GM19328 (cell line): ENCODE results near the gene CTNNBL1.
A peak's percentile ranks its signal among the peaks of the same experiment; 100 is the strongest.
"Not testable (repeated sequence)": the region's sequence is repeated elsewhere in the genome, so short reads cannot be mapped to it uniquely, and the experiment has no call there.

Experiments
- ATAC-seq: cut with Tn5 transposase; IDR thresholded peaks from one replicate; pipeline ENCODE4 v1.9.1; 2021; ENCODE audit warnings: mild to moderate bottlenecking, moderate library complexity; ENCODE audit not compliant: unreplicated experiment

The CTNNBL1 gene

DNA sequence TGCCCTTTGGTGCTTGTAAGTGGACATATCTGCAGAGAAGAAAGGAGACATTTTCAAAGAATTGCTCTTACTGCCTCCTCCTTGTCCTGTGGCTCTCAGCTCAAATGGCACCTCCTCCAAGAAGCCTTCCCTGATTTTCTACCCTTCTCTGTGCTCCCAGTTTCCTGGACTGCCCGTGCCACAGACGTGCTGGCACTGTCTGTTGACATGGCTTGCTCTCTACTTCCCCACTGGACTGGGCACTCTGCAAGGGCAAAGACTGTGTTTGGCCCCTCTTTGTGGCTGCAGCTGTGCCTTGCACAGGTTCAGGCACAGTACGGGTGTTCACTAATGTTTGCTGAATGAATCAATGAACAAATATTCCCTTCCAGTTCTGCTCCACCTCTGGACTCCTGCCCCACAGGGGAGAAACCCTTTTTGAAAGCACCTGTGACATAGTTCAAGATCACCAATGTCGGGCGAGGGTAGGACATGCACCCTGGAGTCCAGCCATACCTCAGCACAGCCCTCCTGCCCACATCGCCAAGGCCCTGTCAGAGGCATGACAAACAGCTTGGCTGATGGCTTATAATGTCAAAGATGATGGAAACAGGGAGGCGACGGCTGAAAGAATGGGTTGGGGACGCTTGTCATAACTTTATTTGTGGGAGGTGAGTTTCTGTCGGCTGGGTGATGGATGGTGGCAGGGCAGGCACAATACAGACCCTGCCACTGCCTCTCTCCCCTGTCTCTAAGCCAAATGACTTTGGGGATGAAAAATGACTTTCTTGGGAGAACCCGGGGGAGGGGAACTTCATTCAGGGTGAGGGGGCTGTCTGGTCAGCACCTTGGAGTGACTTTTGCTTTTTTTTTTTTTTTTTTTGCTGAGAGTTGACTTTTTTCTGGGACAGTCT lies 15.6 kb upstream of the CTNNBL1 start:
- ATAC-seq = no peak

DNA sequence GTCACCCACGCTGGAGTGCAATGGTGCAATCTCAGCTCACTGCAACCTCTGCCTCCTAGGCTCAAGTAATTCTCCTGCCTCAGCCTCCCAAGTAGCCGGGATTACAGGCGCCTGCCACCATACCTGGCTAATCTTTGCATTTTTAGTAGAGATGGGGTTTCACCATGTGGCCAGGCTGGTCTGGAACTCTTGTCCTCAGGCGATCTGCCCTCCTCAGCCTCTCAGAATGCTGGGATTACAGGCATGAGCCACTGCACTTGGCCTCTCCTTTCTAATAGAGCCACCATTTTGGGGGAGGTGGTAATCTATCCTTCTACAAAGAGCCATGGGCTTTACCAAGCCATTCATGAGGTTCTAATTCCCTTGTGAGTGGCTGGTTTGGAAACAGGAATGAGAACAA lies 14.1 kb upstream of the CTNNBL1 start:
- not testable (repeated sequence) for ATAC-seq

DNA sequence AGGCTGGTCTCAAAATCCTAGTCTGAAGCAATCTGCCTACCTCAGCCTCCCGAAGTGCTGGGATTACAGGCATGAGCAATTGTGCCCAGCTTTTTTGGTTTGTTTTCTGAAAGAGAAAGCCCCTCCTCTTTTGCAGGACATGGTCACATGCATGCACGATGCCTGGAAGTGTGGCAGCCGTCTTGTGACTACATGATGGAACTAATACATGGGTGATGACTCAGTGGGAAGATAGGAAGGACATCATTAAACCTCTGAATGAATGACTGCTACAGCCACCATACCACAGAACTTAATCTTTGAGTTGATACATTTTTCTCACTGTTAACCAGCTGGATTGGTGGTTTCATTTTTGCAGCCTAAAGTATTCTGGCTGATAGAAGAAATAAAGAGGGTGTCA lies 13.4 kb upstream of the CTNNBL1 start:
- no peak for ATAC-seq

DNA sequence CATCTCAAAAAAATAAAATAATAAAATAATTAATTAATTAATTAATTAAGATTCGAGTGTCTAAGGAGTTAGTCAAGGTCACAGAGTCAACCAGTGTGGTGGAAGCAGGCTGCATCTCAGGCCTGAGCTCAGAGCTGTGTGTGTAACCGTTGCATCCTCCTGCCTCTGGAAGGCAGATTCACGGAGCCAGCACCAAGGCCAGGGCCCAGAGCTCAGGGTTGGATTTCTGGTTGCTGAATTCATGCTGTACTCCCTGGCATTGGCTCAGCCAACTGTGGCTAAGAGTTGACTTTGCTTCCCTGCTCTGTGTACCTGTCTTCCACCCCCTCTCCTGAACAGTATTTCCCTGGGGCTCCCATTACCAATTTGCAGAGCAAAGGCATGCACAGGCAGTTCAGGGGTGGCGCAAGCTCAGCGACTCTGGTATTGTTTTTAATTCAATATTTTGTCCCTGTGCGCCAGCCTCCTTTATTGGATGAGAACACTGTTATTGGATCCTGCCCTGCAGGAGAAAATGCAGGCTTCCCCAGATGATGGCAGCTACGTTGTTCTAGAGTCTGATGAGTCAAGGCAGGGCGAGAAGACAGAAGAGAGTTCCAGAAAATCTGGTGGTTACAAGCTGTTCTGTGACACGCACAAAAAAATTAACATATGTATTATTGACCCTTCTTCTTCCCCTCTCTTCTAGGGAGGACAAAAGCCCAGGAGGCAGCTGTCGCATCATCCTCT lies 12.3 kb upstream of the CTNNBL1 start:
- no peak for ATAC-seq

DNA sequence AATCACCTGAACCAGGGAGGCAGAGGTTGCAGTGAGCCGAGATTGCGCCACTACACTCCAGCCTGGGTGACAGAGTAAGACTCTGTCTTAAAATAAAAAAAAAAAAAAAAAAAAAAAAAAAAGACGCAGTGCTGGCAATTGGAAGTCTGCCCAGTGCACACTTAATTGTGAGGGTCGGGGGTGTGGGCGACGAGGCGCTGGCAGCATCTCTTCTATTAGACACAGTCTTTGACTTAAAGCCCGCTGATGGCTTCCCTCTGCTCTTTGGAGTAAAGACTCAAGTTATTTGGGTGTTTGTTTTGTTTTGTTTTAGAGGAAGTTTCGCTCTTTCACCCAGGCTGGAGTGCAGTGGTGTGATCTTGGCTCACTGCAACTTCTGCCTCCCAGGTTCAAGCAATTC lies 10.7 kb upstream of the CTNNBL1 start:
- ATAC-seq = not testable (repeated sequence)

DNA sequence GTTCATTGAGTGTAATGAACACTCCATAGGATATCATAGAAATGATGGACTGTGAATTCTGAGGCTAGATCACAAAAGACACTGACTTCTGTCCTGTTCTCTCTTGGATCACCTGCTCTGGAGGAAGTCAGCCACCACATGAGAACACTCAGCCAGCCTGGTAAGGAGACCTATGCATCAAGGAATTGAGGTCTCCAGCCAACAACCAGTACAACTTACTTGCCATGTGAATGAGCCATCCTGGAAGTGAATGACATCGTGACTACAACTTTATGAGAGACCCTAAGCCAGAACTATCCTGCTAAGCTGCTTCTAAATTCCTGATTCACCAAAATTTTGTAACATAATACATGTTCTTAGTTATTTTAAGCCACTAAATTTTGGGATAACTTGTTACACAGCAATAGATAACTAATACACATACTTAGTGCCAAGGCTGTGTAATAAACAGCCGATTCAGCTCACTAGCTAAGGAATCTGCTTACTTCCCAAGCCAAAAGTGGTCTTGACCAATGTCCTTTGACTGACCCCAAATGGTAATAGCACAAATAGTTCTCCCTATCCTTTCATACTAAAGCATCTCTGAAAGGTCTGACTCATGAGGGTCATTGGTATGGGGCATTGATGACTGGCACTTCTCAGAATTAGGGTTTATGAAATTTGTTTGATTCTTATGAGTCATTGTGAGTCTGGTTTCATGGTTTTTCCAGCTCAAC lies 6.9 kb upstream of the CTNNBL1 start:
- ATAC-seq = no peak

DNA sequence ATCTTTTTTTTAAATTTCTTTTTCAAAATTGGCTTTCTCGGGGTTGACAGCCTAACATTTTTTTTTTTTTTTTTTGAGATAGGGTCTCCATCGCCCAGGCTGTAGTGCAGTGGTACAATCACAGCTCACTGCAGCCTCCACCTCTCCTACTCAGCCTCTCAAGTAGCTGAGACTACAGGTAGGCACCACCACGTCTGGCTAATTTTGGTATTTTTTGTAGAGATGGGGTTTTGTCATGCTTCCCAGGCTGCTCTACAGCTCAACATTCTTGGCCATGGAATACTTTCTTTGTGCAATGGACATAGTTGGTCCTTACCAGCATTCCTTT lies 6.4 kb upstream of the CTNNBL1 start:
- ATAC-seq = no peak

DNA sequence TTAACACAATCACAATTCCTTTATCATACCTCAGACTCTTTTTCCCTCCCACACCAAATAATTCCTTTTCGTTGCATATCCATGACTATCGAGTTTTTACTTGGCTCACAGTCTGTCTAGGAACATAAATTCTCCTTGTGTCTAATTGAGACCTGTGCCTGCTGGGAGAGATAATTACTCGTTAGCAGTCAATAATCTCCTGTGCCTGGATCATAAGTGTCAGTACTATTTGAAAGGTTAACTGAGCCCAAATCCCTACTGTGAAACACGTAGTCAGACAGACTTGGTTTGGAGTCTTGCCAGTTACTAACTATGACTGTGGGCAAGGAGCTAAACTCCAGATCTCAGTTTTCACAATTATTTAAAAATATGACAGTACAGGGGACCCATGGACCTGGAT lies 5.7 kb upstream of the CTNNBL1 start:
- no peak for ATAC-seq

DNA sequence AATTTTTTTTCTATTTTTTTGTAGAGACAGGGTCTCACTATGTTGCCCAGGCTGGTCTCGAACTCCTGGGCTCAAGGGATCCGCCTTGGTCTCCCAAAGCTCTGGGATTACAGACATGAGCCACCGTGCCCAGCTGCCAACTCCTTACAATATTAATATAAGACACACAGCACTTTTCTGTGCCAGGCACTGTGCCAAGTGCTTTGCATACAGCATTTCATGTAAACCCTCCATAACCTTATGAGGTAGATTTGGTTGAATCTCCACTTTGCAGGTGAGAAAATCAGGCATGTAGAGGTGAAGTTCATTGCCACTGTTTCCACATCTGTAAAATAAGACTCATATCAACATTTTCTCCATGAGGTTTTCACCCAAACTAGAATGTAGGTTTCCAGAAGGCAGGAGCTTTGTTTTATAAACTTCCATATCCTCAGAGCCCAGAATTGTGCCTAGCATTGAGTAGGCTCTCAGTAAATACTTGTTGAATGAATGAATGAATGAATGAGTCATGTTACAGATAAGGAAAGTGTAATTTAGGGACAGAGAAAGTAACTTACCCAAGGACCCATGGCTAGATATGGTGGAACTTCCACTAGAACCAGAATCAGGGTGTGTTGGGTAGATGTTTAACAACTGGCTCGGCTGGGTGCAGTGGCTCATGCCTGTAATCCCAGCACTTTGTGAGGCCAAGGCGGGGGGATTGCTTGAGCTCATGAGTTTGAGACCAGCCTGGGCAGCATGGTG lies 3.0 kb upstream of the CTNNBL1 start:
- no peak for ATAC-seq

DNA sequence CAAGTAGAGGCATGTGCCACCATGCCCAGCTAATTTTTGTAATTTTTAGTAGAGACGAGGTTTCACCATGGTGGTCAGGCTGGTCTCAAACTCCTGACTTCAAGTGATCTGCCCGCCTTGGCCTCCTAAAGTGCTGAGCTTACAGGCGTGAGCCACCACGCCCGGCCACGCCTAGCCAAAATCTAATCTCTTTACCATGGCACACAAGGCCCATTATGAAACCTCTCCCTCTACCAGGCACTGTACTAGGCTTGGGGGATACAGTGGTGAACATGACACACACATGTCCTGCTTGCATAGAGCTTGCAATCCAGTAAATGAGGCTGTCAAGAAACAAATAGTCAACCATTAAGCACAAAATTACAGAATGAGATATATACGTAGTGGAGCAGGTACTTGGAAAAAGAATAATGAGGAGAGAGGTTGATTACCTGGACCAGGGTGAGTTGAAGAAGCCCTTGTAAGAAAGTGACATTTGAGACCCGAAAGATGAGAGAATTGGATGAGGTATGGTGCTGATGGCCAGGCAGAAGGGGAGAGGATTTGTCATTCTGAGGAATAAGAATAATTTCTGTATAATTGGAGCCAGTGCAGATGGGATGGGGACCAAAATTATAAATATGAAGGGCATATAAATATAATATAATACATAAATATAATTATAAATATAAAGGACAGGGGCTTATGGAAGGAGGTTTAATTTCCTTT lies 1.2 kb upstream of the CTNNBL1 start:
- ATAC-seq = no peak

DNA sequence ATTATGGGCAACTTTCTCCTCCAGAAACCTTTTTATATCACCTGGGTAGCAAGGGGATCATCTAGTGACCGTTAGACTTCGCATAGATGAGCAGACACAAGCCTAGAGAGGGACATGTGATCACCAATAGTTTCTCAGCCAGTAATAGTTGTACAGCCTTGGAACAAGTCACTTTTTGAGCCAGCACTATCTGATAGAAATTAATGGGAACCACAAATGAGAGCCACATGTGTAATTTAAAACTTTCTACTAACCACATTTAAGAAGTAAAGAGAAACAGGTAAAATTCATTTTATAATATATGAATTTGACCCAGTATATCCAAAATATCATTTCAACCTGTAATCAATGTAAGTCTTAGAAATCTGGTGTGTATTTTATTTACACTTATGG lies 592 bp upstream of the CTNNBL1 start:
- no peak for ATAC-seq

DNA sequence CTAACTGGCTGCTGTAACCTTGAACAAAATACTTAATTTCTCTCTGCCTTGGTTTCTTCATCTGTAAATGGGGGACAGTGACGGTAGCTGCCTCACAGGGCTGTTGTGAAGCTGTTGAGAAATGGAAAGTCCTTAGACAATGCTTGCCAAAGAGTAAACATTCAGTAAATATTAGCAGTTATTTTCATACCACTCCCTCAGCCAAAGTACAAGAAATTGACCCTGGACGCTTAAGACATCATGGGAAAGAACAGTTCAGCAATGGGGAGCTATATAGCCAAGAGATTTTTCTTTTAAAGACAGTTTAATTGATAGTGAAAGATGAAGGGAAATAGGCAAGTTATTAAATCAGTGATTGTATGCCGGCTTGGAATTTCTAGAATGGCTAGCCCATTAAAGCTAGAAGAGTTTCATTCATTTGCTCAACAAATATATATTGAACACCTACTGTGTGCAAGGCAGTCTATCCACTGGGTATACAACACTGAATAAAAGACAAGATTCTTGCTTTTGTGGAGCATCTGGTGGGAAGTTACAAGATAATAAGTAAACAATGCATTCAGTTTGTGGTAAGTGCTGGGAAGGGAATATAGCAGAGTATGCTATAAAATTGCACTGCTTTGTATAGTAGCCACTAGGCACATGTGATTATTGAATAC lies 2.0 kb downstream of the CTNNBL1 start:
- no peak for ATAC-seq

DNA sequence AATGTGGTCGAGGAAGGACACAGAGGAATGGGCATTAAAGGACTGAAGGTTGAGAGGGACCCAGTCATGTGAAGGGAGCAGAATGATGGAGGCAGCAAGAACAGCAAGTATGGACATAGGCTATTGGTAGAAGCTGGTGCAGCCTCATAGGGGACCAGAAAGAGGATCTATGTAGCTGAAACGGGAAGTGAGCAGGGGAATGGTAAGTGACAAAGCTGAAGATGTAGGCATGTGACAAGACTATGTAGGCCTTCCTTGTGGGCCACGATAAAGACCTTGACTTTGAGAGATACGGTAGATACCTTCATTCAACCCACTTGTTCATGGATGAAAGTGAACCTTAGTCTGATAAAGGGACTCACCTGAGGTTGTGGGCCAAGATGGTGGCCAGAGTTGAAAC lies 3.5 kb downstream of the CTNNBL1 start:
- peak; percentile 67 for ATAC-seq

DNA sequence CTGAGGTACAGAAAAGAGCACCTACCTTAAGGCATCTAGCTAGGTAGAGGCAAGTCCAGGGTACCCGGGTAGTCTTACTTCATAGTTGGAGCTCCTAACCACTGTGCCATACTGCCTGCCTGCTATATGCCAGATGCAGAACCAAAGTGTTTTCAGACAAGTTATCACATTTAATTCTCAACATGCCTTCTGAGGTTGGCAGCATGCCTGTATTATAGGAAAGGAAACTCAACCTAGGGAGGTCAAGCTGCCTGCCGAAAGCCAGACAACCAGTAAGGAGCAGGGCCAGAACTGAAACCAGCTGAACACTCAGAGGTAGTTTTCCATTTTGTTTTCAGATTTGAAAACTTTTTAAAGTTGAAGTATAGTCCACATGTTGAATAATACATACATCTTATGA lies 5.4 kb downstream of the CTNNBL1 start:
- no peak for ATAC-seq

DNA sequence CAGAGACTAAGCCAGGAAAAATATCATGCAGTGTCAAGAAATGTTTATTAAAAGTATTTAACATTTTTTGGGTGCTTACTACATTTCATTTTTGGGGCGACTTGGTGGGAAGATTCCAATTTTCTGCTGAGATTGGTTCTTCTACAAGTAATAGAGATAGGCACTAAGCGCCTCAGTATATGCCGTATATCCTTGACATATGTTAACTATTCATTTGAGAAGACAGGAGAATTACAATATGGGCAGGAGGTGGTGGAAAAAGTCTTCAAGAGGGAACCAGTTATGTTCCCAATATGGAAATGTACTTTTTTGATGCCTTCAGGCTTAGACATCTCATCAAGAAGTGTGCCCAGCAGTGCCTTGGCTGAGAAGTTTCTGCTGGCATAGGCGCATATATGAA lies 6.5 kb downstream of the CTNNBL1 start:
- ATAC-seq = no peak

DNA sequence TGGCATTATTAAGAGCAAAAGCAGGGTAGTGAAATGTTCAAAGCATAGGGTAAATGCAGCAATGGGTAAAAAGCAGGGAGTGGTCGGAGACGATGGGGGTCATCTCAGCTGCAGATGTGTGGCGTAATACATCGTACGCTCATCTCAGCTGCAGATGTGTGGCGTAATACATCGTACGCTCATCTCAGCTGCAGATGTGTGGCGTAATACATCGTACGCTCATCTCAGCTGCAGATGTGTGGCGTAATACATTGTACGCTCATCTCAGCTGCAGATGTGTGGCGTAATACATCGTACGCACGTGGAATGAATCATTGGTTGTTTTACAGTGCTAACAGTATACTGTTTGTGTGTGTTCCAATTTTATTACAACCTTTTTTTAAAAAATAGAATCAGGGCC lies 7.8 kb downstream of the CTNNBL1 start:
- not testable (repeated sequence) for ATAC-seq

DNA sequence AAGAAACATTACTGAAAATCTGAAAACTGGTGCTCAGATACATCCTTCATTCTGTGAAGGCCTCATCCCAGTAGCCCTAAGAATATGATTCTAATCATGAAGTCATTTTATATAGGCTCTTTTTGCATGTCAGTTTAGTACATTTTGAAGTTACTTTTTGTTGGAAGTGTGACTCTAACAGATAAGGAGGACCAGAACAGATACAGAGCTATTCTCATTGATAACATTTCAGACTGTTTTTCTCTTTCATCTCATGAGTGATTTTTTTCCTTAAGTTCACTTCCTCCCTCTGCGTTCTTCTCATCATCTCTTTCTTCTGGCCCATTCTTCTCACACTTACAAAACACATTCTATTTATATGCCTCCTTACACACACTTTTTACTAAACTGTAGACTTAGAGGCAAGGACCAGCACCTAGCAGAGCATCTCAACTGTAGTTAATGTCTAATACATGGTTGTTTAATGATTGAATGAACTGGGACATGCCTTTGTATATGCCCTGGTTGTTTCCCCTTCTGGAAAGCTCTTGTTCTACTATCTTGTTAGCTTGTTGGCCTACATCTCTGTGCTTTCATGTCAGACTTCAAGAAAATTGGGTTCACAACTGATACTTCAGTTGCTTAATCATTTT lies 8.7 kb downstream of the CTNNBL1 start:
- no peak for ATAC-seq

DNA sequence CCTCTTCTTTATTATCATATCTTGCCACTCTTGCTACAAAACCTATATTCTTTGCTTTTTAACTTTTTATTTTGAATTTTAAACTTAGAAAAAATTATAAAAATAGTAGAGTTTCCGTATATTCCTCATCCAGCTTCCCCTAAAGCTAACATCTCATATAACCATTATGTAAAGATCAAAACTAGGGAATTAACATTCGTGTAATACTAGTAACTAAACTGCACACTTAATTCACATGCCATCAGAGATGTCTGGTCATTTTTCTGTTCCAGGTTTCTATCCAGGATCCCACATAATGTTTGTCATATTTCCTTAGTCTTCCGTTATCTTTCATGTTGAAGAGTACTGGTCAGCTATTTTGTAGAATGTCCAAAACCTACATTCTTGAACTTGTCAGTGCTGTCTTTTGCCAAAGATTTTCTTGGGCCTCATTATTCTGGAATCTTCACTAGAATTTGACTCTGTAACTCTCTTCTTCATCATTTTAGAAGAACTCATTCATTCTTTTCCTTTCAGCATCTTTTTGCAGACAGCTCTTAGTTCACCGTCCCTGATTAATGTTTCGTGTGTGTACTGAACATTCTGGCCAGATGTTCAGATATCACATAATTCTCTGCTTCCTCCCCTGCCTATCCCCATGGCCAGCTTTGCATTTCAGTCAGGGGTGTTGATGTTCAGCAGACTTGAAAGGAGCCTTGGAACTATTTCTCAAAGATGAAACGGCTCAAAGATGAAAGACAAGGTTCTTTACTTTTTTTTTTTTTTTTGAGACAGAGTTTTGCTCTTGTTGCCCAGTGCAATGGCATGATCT lies 9.4 kb downstream of the CTNNBL1 start:
- no peak for ATAC-seq

DNA sequence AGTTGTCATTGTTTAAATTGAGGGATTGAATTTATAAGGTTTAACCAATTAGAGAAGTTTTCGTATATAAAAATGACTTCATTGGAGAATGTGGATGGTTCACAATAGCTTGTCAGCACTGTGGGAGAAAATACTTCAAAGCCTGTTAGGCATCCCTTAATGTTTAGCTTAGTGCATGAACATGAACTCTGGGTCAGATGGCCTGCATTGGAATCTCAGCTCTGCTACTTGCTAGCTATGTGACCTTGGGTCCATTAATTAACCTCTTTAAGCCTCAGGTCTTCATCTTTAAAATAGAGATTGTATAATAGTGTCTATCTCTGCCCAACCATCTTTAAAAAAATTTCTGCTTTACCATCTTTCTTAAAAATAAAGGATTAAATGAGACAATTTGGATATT lies 11.1 kb downstream of the CTNNBL1 start:
- ATAC-seq = no peak
